Calu3 (cell line): ENCODE results near the gene TNRC6C. TPM values are rescaled to one million over a fixed set of nuclear protein-coding genes. Genes with fewer than 3 reads are reported as not detected.
"Not testable (repeated sequence)": the region's sequence is repeated elsewhere in the genome, so short reads cannot be mapped to it uniquely, and the experiment has no call there.

ENCODE experiments used
- BruUV-seq: library from RNA; stranded (reverse); fragments of 400-500 nt; replicated peaks from 2 replicates; lab custom pipeline; 2021; lab: Mats Ljungman, UMichigan
- CTCF ChIA-PET: fragments of 300-600 bp; sonication (Branson Sonifier 250); formaldehyde crosslinking; loops from one replicate; lab custom pipeline; 2022; ENCODE audit warnings: antibody characterized with exemption; lab: Charles Lee
- DNase-seq: peaks from one replicate; pipeline ENCODE4 v3.0.0; 2022
- H3K27ac Mint-ChIP-seq: one replicate; pipeline ENCODE4 v1.8.0; 2022; ENCODE audit warnings: mixed read lengths; ENCODE audit not compliant: unreplicated experiment
- H3K27me3 Mint-ChIP-seq: one replicate; pipeline ENCODE4 v1.8.0; 2022; ENCODE audit warnings: mixed read lengths; ENCODE audit not compliant: unreplicated experiment
- H3K36me3 Mint-ChIP-seq: one replicate; pipeline ENCODE4 v1.8.0; 2022; ENCODE audit warnings: mild to moderate bottlenecking, moderate library complexity, mixed read lengths; ENCODE audit not compliant: insufficient read depth, unreplicated experiment
- H3K4me1 Mint-ChIP-seq: one replicate; pipeline ENCODE4 v1.8.0; 2022; ENCODE audit warnings: mild to moderate bottlenecking, low read depth, mixed read lengths; ENCODE audit not compliant: unreplicated experiment
- H3K4me3 Mint-ChIP-seq: one replicate; pipeline ENCODE4 v1.8.0; 2022; ENCODE audit warnings: mild to moderate bottlenecking, low read depth, moderate library complexity, mixed read lengths; ENCODE audit not compliant: unreplicated experiment
- H3K9me3 Mint-ChIP-seq: one replicate; pipeline ENCODE4 v1.8.0; 2022; ENCODE audit warnings: low read depth, mixed read lengths; ENCODE audit not compliant: unreplicated experiment
- intact Hi-C: fragments of 100-400 bp; cut with micrococcal nuclease; formaldehyde crosslinking; loops from one replicate; pipeline ENCODE4 v1.10.0; 2022; ENCODE audit not compliant: unreplicated experiment
- total RNA-seq: library from RNA; stranded (reverse); gene quantifications from 2 replicates; pipeline ENCODE4 v1.2.3, GENCODE V29; 2022
- TF ChIP-seq, protein P1 (sequence below): fragments of 200-600 bp; IDR thresholded peaks from one replicate; pipeline ENCODE4 v1.8.0; 2022; ENCODE audit warnings: antibody characterized with exemption; ENCODE audit not compliant: unreplicated experiment

TNRC6C gene
- total RNA-seq, 1 experiment from 2014 or later = 18.2 TPM

DNA sequence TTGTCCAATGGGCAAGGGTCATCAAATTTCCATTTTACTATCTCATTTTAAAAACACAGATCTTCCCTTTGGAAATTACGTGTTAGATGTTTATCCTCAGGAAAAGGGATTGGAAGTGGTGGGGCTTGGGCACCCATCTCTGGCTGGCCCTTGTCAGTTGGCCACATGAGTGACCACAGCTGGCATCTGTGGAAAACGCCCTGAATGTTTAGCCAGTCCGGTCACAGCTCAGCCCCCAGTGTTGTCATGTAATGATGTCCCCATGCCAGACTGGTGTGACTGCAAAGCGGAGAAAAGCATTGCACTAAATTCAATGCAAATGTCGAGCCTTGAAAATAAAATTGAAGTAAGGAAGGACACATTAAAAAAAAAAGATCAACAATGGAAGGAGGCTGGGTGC is 117.0 kb downstream of the TNRC6C start:
- H3K36me3 Mint-ChIP-seq = peaks cover 4% of the 10 kb centered on the region
- no peak overlapping the region for H3K4me3 Mint-ChIP-seq
- peaks cover 9% of the 10 kb centered on the region for H3K4me1 Mint-ChIP-seq
- no peaks in the 10 kb centered on the region for H3K9me3 Mint-ChIP-seq
- CTCF ChIA-PET = no interaction called here
- no TSS peak for BruUV-seq
- intact Hi-C loops = no loop called here
- H3K27me3 Mint-ChIP-seq = no peaks in the 10 kb centered on the region
- no peak for DNase-seq
- H3K27ac Mint-ChIP-seq = no peak overlapping the region
- TF ChIP-seq, protein P1, sequence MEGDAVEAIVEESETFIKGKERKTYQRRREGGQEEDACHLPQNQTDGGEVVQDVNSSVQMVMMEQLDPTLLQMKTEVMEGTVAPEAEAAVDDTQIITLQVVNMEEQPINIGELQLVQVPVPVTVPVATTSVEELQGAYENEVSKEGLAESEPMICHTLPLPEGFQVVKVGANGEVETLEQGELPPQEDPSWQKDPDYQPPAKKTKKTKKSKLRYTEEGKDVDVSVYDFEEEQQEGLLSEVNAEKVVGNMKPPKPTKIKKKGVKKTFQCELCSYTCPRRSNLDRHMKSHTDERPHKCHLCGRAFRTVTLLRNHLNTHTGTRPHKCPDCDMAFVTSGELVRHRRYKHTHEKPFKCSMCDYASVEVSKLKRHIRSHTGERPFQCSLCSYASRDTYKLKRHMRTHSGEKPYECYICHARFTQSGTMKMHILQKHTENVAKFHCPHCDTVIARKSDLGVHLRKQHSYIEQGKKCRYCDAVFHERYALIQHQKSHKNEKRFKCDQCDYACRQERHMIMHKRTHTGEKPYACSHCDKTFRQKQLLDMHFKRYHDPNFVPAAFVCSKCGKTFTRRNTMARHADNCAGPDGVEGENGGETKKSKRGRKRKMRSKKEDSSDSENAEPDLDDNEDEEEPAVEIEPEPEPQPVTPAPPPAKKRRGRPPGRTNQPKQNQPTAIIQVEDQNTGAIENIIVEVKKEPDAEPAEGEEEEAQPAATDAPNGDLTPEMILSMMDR = no peak

DNA sequence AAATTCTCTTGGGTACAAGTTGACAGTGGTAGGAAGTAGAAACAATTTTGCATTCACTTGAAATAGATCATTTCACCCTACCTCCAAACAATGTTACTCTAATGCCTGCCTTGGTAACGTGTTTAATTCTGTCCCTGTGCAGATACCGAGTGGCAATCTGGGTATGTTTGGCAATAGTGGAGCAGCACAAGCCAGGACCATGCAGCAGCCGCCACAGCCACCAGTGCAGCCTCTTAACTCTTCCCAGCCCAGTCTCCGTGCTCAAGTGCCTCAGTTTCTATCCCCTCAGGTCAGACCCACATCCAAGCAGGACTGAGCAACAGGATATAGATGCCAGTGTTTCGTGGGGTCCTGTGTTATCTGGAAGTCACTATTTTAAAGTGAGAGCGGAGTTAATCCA is 120.8 kb downstream of the TNRC6C start:
- intact Hi-C loops = no loop called here
- Mint-ChIP-seq H3K27ac (no peak overlapping the region), H3K36me3 (peaks cover 4% of the 10 kb centered on the region), H3K4me1 (peaks cover 9% of the 10 kb centered on the region), H3K4me3 (no peak overlapping the region), H3K9me3 (no peaks in the 10 kb centered on the region), H3K27me3 (no peaks in the 10 kb centered on the region)
- TF ChIP-seq, protein P1 = no peak
- no peak for DNase-seq
- CTCF ChIA-PET = no interaction called here
- BruUV-seq = no TSS peak

DNA sequence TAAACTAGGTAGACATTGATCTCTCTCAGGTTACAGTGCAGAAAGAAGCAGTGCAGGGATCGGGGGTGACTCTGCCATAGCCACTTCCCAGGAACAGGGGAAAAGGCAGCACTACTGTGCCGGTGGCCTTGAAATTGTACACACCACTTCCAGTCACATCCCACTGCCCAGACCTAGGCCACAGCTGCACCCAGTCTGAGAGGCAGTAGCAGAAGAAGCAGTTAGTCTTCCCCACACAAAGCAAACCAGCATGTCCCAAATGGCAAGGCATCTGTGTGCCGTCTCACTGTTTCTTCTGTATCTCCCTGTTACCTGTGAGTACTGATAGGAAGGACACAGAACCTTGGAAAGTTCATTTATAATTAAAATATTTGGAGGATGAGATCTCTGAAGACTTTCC is 123.0 kb downstream of the TNRC6C start:
- Mint-ChIP-seq H3K27me3 (no peaks in the 10 kb centered on the region), H3K36me3 (peaks cover 3% of the 10 kb centered on the region), H3K9me3 (no peaks in the 10 kb centered on the region), H3K27ac (no peak overlapping the region), H3K4me3 (no peak overlapping the region), H3K4me1 (peaks cover 8% of the 10 kb centered on the region)
- intact Hi-C loops = no loop called here
- TF ChIP-seq, protein P1 = no peak
- no TSS peak for BruUV-seq
- DNase-seq = no peak
- CTCF ChIA-PET = no interaction called here

DNA sequence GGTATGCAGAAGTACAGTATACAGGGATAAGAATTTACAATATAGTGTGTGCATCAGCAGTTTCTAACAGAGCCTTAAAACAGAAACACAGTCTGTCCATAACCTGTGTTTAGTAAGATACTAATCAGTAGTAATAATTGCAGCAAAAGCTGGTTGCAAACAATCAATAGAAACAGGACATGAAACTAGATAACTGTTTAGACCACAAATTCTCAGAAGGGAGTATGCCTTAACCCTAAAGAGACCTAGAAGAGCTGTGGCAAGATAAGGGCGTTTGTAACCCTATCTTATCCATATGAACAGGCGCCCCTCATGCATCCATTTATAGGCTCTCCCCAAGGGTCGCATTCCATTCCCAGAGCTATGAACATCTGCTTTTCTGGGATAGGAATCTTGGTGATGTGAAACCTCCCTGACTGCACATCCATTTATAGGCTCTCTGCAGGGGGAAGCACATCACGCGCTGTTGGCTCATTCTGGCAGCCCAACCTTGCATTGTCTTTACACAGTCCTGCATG is 123.9 kb downstream of the TNRC6C start:
- BruUV-seq, H3K27ac Mint-ChIP-seq, H3K36me3 Mint-ChIP-seq, intact Hi-C loops, H3K4me3 Mint-ChIP-seq, H3K27me3 Mint-ChIP-seq, CTCF ChIA-PET, H3K4me1 Mint-ChIP-seq, DNase-seq, H3K9me3 Mint-ChIP-seq: not testable (repeated sequence)

DNA sequence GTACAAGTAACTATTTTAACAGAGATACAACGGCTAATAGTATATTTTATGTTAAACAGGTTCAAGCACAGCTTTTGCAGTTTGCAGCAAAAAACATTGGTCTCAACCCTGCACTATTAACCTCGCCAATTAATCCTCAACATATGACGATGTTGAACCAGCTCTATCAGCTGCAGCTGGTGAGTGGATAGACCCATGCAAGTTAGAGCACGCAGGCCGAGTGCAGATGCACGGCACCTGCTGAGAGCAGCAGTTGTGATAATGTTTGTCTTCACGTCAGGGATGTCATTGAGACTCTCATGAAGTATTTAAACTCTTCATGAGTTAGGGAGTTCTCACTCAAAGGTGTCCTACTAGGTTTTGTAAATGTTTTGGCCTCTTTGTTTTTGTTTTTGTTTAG is 124.5 kb downstream of the TNRC6C start:
- Mint-ChIP-seq H3K27me3 (no peaks in the 10 kb centered on the region), H3K9me3 (no peaks in the 10 kb centered on the region), H3K4me3 (no peak overlapping the region), H3K4me1 (no peaks in the 10 kb centered on the region), H3K27ac (no peak overlapping the region), H3K36me3 (peaks cover 6% of the 10 kb centered on the region)
- CTCF ChIA-PET = no interaction called here
- TF ChIP-seq, protein P1 = no peak
- intact Hi-C loops = no loop called here
- BruUV-seq = no TSS peak
- DNase-seq = no peak
